ENCODE results near the gene NFIL3.

NFIL3 gene

DNA sequence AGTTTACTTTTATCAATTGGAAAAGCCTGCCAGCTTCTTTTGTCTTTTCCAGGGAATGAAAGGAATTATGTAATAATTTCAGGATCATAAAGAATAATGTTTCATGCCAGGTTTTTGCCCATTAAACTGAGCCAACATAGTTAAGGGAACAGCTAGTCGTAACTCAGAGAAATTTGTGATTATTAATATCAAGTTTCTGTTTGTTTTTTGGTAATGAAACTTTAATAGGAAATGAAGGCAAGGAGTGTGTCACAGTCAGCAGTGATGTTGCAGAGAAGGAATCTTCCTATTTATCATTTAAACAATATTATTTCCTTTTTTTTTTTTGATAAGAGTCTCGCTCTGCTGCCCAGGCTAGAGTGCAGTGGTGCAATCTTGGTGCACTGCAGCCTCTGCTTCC lies 10.7 kb downstream of the NFIL3 start:
- Mint-ChIP-seq H3K27ac (no peak overlapping the region), H3K36me3 (ENCODE audit: low read depth) (peaks cover 23% of the 10 kb centered on the region), H3K27me3 (ENCODE audit: low read depth) (no peaks in the 10 kb centered on the region), H3K4me3 (no peak overlapping the region), H3K9me3 (no peaks in the 10 kb centered on the region), H3K4me1 (peaks cover 11% of the 10 kb centered on the region)
- TF ChIP-seq, protein P1, sequence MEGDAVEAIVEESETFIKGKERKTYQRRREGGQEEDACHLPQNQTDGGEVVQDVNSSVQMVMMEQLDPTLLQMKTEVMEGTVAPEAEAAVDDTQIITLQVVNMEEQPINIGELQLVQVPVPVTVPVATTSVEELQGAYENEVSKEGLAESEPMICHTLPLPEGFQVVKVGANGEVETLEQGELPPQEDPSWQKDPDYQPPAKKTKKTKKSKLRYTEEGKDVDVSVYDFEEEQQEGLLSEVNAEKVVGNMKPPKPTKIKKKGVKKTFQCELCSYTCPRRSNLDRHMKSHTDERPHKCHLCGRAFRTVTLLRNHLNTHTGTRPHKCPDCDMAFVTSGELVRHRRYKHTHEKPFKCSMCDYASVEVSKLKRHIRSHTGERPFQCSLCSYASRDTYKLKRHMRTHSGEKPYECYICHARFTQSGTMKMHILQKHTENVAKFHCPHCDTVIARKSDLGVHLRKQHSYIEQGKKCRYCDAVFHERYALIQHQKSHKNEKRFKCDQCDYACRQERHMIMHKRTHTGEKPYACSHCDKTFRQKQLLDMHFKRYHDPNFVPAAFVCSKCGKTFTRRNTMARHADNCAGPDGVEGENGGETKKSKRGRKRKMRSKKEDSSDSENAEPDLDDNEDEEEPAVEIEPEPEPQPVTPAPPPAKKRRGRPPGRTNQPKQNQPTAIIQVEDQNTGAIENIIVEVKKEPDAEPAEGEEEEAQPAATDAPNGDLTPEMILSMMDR (IDR thresholded peaks at IDR 0.05; ENCODE audit: unreplicated experiment in 3 of 3) = no peak

DNA sequence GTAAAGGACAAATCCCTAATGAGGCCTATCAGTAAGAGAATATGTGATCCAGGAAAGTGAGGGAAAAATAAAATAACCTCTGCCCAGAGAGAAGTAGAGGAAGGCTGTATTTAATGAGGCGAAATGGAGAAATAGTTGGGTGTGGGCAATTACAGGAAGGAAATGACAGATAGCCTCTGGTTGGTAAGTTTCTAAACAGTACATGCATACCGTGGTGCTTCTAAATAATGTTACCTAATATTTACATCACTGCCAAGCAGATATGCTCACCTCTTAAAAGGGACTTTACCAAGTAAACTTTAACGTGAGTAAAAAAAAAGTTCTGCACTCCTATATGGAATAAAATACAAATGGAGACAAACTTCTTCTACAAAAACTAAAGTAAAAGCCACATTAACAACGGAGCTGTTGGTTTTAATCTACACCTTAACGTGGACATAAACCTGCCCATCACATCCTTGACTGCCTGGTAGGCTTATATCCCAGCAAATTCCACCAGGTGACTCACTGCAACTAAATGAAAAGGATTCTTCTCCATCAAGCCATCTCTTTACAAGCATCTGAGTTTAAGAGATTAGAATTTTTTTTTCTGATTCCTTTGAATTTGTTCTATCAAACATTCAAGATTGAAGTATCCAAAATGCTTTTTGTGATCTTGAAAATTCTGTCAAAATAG lies 12.4 kb downstream of the NFIL3 start:
- H3K27me3 Mint-ChIP-seq (ENCODE audit: low read depth) = no peaks in the 10 kb centered on the region
- no peak overlapping the region for H3K27ac Mint-ChIP-seq
- H3K9me3 Mint-ChIP-seq = no peaks in the 10 kb centered on the region
- no peak overlapping the region for H3K4me3 Mint-ChIP-seq
- H3K36me3 Mint-ChIP-seq (ENCODE audit: low read depth) = peaks cover 38% of the 10 kb centered on the region
- peaks cover 1% of the 10 kb centered on the region for H3K4me1 Mint-ChIP-seq
- TF ChIP-seq, protein P1 (IDR thresholded peaks at IDR 0.05; ENCODE audit: unreplicated experiment in 3 of 3) = no peak

DNA sequence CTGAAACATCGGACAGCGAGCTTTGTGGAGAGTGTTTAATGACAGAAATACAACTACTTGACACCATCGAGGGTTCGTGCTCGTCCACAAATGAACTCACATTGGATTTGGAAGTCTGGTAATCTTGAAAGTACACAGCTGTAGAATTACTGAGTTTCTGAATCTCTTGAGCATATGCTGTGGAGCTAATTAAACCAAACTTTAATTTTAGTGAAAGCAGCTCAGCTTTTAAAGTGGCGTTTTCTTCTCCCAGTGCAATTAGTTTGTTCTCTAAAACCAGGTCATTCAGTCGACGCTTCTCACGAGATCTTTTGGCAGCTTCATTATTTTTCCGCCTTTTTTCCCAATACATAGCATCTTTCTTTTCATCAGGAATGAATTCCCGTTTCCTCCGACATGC lies 13.5 kb downstream of the NFIL3 start:
- H3K27me3 Mint-ChIP-seq (ENCODE audit: low read depth) = no peaks in the 10 kb centered on the region
- H3K27ac Mint-ChIP-seq = no peak overlapping the region
- no peaks in the 10 kb centered on the region for H3K9me3 Mint-ChIP-seq
- H3K36me3 Mint-ChIP-seq (ENCODE audit: low read depth) = peaks cover 42% of the 10 kb centered on the region
- no peak overlapping the region for H3K4me3 Mint-ChIP-seq
- TF ChIP-seq, protein P1 (IDR thresholded peaks at IDR 0.05; ENCODE audit: unreplicated experiment in 3 of 3) = no peak
- no peaks in the 10 kb centered on the region for H3K4me1 Mint-ChIP-seq

DNA sequence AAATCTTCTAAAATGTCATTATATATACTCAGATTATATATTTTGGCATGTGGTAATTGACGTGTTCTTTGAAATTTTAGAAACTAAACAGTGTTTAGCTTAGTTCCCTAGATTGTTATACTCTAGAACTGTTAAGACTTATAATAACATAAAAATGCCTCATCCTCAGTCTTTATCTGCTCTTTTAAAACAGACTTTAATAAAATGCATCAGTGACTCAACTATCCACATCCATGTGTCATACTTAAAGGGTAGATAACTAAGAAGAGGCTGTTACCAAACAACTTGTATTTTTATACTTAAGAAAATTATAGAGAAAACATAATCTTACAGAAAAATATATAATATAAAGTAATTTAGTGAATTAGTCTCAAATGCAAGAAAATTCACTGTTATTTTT lies 15.2 kb downstream of the NFIL3 start:
- TF ChIP-seq, protein P1 (IDR thresholded peaks at IDR 0.05; ENCODE audit: unreplicated experiment in 3 of 3) = no peak
- H3K27ac Mint-ChIP-seq = no peak overlapping the region
- H3K36me3 Mint-ChIP-seq (ENCODE audit: low read depth) = peaks cover 44% of the 10 kb centered on the region
- no peaks in the 10 kb centered on the region for H3K27me3 Mint-ChIP-seq (ENCODE audit: low read depth)
- no peak overlapping the region for H3K4me3 Mint-ChIP-seq
- no peaks in the 10 kb centered on the region for H3K9me3 Mint-ChIP-seq
- no peaks in the 10 kb centered on the region for H3K4me1 Mint-ChIP-seq

DNA sequence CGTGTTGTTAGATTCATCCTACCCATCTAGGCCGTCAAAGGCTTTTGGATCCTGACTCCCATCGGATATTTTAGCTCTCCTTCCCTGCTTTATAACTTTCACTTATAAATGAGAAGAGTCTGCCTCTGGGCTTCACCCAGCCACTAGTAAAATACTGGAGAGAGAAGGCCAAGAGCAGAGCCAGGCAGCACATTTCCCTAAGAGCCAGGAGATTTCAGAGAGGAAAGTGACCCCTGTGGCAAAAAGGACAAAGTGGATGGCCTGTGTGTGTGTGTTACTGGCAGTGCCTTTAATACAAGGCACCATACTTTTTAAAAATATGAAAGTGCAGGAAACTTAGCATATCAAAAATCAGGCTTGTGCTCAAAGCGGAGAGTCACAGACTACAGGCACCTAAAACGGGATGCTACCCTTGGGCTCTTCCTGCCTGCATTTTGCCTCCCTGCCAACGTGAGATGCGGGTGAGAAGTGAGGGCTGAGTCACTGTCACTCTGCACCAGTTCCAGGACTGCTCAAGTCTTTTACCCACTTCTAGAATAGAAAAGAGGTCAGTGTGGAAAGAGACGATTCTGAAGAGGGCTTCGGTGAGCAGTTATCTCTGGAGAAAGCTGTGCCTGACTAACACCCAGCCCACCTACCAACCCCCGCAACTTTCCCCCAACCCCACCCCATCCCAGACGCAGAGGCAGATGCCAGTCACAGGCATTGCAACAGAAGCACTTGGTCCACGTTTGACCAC lies 15.9 kb downstream of the NFIL3 start:
- TF ChIP-seq, protein P1 (IDR thresholded peaks at IDR 0.05; ENCODE audit: unreplicated experiment in 3 of 3) = no peak
- no peaks in the 10 kb centered on the region for H3K9me3 Mint-ChIP-seq
- no peak overlapping the region for H3K27ac Mint-ChIP-seq
- peaks cover 44% of the 10 kb centered on the region for H3K36me3 Mint-ChIP-seq (ENCODE audit: low read depth)
- no peaks in the 10 kb centered on the region for H3K27me3 Mint-ChIP-seq (ENCODE audit: low read depth)
- no peaks in the 10 kb centered on the region for H3K4me1 Mint-ChIP-seq
- no peak overlapping the region for H3K4me3 Mint-ChIP-seq

All from nephron (organoid).